Dedifferentiated amniotic fluid mesenchymal stem cell (primary cell): ENCODE results near the gene TMTC4.
"Not testable (repeated sequence)": the region's sequence is repeated elsewhere in the genome, so short reads cannot be mapped to it uniquely, and the experiment has no call there.

Experiments used
- DNase-seq: peaks from one replicate; pipeline ENCODE4 v3.0.0-alpha.2; 2016; ENCODE audit errors: extremely low spot score

The TMTC4 gene, protein sequence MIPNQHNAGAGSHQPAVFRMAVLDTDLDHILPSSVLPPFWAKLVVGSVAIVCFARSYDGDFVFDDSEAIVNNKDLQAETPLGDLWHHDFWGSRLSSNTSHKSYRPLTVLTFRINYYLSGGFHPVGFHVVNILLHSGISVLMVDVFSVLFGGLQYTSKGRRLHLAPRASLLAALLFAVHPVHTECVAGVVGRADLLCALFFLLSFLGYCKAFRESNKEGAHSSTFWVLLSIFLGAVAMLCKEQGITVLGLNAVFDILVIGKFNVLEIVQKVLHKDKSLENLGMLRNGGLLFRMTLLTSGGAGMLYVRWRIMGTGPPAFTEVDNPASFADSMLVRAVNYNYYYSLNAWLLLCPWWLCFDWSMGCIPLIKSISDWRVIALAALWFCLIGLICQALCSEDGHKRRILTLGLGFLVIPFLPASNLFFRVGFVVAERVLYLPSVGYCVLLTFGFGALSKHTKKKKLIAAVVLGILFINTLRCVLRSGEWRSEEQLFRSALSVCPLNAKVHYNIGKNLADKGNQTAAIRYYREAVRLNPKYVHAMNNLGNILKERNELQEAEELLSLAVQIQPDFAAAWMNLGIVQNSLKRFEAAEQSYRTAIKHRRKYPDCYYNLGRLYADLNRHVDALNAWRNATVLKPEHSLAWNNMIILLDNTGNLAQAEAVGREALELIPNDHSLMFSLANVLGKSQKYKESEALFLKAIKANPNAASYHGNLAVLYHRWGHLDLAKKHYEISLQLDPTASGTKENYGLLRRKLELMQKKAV

DNA sequence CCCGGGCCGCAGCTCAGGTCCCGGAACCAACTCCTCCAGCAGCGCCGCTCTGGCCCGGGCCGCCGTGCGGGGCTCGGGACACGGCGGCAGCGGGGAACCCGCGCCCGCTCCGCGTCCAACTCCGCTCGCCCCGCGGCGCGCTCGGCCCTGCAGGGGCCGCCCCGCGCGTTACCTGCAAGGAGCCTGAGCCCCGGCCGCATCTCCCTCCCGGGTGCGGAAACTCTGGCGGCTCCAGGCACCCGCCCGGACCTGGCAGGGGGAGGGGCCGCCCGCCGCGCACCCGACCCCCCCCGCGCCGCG is at the start of gene TMTC4:
TSS of gene TMTC4 (minus strand) at position 224 of the 300 bp plus-strand sequence. CDS start 4,433 bp downstream, outside the sequence.
- no peak for DNase-seq

- DNase-seq, result no peak
These were observed 47.9 kb upstream of the TMTC4 start for GRCh38 chr13:100722517-100722916.

DNA sequence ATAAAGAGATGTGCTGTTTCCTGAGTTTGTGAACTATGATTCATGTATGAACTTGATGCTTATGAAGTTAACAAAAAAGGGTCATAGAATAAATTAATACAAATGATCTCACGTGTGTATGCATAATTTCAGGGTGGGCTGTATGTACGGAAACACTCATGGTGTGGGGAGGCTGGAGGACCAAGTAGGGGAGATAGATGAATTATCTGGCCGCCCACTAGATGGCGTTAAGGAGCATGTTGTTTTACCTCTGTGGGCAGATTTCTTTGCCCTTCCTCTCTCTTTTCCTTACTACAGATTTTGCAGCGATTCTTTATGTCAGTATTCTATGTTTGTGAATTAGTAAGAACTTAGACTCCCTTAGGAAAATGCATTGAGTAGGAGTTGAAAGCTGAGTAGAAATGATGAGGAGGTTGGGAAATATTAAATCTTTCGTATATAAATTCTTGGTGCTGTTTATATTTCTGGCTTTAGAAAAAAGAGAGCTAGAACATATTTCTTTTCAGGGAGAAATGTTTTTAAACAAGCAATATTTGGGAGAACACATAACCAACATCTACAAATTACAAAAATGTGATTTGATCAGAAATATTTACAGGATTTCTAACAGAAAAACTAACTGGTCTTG is 47.4 kb upstream of the TMTC4 start:
- DNase-seq, result peak; percentile 56

- no peak for DNase-seq
These were observed 41.0 kb upstream of the TMTC4 start for GRCh38 chr13:100715604-100716003.

- no peak for DNase-seq
These were observed 39.9 kb upstream of the TMTC4 start for GRCh38 chr13:100714478-100714877.

GRCh38 chr13:100710176-100710575 is 35.6 kb upstream of the TMTC4 start:
- DNase-seq, result no peak

GRCh38 chr13:100707818-100708740 is 33.5 kb upstream of the TMTC4 start:
- no peak for DNase-seq

DNA sequence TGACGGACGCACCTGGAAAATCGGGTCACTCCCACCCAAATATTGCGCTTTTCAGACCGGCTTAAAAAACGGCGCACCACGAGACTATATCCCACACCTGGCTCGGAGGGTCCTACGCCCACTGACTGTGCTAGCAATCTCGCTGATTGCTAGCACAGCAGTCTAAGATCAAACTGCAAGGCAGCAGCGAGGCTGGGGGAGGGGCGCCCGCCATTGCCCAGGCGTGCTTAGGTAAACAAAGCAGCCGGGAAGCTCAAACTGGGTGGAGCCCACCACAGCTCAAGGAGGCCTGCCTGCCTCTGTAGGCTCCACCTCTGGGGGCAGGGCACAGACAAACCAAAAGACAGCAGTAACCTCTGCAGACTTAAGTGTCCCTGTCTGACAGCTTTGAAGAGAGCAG is 23.7 kb upstream of the TMTC4 start:
- not testable (repeated sequence) for DNase-seq

DNA sequence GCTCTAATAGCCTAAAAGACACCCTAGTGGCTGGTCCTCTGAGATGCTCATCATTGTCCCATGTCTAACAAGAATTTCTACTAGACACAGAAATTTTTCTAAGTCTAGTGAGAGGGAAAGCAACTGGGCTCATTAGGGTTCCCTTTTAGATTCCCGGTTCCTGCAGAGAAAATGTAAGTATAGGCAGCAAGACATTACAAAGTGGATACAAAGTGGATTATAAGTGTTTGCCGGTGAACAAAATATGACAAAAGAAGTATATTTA is 20.8 kb upstream of the TMTC4 start:
- no peak for DNase-seq

- DNase-seq, result no peak
These were observed 20.3 kb upstream of the TMTC4 start for GRCh38 chr13:100694722-100695508.

DNA sequence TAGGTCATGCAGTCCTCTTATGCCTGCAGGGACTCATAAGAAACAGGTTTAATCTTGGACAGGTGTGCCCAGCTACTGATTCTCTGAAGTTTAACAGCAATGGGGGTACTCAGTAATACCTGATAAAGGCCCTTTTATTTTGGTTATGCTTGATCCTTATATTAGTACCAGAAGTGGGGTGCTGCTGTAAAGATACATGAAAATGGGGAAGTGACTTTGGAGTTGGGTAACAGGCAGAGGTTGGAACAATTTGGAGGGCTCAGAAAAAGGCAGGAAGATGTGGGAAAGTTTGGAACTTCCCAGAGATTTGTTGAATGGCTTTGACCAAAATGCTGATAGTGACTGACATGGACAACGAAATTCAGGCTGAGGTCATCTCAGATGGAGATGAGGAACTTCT is 14.6 kb upstream of the TMTC4 start:
- DNase-seq, result no peak

DNA sequence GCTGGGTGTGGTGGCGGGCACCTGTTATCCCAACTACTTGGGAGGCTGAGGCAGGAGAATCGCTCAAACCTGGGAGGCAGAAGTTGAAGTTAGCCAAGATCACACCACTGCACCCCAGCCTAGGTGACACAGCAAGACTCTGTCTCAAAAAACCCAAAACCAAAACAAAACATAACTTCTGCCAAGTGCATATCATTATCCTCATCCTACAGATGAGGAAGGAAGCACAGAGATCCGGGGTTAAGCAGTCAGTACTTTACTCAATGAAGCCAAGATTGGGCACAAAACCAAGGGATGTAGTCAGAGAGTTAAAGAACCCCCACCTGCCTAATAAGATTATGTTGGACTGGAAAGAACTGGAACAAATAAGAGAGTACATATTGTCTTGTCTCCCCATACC is 5.5 kb upstream of the TMTC4 start:
- DNase-seq, result no peak

DNA sequence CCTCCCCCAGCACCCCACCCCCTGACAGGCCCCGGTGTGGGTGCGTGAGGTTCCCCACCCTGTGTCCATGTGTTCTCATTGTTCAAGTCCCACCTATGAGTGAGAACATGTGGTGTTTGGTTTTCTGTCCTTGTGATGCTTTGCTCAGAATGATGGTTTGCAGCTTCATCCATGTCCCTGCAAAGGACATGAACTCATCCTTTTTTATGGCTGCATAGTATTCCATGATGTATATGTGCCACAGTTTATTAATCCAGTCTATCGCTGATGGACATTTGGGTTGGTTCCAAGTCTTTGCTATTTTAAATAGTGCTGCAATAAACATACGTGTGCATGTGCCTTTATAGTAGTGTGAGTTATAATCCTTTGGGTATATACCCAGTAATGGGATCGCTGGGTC is 2.5 kb upstream of the TMTC4 start:
- DNase-seq, result not testable (repeated sequence)

DNA sequence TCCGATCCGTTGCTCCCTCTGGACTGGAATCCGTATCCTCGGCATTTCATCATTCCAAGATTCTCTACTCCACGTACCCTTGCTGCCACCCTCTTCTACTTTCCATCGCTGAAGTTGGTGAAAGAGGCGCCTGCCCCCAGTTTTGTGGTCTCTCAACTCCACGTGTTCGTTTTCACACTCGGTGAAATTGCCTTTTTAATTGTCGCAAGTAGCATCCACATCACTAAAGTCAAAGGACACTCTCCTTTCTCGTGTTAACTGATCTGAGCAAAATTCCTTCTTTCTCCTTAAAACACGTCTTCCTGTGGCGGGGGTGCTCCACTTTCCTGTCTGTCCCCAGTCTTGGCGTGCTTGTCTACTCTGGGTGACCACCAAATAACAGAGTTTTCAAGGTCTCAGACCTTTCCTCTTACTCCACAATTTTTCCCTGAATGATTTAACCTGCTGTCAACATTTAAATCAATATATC is 1.1 kb upstream of the TMTC4 start:
- no peak for DNase-seq

DNA sequence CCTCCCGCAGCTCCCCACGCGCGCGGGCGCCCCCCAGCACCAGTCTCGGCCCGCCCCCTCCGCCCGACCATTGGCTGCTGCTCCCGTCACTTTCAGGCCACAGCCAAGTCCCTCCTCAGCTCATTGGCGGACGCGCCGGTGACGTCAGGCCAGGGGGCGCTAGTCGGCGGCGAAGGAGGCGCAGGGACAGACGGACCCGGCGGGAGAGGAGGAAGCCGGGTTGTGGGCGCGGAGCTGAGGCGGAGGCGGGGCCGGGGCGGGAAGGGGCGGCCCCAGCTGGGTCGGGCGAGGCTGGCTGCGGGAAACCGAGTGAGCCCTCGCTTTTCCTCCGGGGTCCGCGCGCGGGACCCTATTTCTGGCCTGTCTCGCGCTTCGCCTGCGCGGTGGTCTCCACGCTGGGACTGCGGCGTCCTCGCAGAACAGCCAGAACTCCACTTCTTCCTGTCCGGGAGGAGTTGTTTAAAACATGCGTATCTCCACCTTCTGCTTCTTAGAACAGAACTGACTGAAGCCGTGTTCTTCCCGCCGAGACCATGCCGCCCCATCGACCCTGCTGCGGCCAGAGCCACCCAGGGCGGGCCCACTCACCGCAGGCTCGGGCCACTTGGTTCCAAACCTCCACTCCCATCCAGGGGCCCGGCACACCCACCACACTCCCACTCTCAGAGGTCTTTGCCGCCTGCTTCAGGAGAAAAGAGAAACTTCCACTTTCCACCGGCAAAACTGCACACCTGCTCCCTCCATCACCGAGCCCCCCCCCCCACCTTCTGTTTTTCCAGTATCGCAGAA is 471 bp upstream of the TMTC4 start:
- DNase-seq, result peak; percentile 96

DNA sequence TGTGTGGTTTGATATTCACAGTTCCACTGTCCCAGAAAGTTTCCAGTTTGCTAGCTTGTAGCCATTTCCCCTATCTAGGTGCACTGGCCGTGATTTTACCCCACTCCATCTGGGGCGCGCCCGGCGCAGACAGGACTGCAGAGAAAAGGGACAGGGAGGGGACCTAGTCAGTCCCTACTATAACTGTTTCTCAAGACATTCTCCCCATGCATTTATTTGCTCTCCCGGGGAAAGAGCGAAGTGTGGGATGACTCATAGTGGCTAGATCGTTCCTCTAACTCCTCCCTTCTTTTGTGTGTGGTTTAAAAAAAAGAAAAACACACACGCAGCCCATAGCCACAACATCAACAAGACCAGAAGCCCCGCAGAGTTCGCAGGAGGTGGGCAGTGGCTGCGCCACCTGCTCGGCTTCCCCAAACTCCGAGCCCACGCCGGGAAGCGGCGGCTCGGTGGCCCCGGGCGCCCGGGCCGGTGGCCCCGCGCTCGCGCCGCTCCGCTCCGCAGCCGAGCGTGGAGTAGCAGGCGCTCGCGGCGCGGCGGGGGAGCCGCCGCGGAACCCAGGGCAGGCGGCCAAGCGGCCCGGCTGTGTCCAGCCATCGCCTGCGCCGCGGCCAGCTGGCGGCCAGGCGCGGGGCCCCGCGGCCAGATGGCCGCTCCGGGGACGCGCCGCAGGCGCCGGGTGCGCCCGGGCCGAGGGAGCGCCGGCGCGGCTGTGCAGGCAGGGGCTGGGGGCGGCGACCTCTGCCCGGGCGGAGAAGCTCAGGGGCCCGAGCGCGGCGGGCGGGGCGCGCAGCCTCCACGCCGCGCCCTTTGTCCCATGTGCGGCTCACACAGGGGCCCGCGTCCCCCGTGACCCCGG is 653 bp downstream of the TMTC4 start:
- peak; percentile 49 for DNase-seq

DNA sequence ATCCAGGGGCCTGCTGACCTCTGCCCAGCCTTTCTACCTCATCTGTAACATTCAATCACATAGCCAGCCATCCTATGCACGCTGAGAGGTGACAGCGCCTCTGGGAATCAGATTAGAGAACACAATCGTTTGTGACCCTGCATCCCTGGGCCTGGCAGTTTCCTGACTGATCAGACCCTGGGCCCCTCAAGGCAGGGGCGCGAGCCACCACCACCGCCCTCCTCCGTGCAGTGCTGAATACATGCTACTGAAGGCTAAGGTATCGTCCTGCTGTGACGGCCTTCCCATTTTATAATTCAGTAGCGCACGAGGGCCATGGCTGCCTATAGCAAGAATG is 1.3 kb downstream of the TMTC4 start:
- no peak for DNase-seq

DNA sequence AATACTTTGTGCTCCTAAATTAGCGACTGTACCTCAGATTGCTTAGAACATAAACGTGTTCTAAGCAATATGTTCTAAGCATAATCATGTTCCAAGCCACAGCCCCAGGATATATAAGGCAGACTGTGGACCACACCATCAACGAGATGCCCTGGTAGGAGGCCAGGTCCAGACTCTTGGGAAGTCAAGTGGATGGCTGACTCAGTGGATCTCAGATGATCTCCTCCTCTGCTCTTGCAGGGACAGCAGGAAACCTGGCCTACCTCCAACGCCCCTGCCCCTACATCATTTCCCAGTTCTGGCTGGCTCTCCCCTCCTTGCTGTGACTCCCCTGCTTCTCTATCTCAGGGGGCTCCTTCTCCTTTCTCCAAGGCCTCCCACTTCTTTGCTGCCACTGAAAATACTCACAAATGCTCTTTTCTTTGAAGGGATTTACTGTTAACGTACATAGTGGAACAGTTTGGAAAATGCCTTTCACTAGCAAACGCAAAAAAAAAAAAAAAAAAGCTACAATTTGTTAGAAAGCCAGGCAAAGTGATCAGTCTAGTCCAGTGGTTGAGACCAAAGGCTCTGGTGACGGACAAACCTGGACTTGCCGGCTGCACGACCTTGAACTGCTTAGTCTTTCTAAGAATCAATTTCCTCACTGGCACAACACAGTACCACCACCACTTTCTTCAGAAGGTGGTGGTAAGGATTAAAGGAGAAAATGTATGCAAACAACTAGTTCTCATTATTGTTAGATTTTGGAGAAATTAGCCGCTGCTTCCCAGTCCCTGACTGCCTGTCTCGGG is 3.0 kb downstream of the TMTC4 start:
- no peak for DNase-seq

GRCh38 chr13:100668408-100668807 is 6.2 kb downstream of the TMTC4 start:
- DNase-seq, result no peak
